ENCODE results near the gene NPR3.

The NPR3 gene, protein sequence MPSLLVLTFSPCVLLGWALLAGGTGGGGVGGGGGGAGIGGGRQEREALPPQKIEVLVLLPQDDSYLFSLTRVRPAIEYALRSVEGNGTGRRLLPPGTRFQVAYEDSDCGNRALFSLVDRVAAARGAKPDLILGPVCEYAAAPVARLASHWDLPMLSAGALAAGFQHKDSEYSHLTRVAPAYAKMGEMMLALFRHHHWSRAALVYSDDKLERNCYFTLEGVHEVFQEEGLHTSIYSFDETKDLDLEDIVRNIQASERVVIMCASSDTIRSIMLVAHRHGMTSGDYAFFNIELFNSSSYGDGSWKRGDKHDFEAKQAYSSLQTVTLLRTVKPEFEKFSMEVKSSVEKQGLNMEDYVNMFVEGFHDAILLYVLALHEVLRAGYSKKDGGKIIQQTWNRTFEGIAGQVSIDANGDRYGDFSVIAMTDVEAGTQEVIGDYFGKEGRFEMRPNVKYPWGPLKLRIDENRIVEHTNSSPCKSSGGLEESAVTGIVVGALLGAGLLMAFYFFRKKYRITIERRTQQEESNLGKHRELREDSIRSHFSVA

DNA sequence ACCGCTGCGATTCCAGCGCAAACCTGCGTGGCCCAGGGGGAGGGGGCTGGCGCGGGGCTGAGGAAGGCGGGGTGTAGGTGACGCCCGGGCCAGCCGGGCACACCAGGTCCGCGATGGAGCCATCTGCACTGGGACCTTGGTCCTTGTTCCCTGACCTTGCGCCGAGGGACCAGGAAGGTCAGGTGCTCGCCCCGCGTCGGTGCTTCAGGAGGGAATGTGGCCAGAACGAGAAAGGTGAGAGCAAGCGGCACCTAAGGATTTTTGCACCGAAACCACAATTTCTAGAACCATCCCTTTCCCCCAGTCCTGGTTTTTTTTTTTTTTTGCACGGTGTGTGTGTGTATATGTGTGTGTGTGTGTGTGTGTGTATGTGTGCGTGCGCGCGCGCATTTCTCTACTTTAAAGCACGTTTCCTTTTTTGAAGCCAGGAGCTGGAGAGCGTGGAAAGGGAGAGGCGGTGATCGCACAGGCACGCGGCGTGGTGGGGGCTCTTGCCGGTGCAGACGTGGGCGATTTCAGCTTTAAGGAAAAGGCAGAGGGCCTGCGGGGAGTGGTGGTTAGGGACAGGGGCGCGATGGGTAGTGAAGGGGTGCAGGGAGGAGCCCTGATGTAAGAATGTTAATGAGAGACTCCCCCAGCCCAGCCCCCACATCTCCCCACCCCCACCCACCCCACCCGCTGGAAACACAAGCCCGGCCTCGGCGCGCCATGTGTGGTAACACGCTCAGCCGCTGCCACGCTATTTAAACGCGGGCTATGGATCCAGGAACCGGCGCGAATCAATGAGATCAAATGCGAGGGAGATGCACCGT is at the start of gene NPR3:
Gene NPR3 (plus strand): TSS at position 772 of the 812 bp plus-strand sequence. CDS start 456 bp downstream, outside the sequence.
- DNase-seq = no peak

DNA sequence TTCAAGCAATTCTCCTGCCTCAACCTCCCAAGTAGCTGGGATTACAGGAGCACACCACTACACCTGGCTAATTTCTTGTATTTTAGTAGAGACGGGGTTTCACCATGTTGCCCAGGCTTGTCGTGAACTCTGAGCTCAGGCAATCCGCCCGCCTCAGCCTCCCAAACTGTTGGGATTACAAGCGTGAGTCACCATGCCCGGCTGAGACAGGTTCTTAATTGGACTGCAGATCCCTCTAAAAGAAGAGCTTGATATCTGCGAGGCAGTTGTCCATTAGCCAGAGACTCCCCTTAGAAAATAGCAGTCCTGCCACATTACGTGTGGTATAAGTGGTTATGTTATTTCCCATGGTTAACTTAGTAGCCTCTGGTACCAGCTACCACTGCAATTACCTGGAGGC is 46.6 kb upstream of the NPR3 start:
- DNase-seq = no peak

DNA sequence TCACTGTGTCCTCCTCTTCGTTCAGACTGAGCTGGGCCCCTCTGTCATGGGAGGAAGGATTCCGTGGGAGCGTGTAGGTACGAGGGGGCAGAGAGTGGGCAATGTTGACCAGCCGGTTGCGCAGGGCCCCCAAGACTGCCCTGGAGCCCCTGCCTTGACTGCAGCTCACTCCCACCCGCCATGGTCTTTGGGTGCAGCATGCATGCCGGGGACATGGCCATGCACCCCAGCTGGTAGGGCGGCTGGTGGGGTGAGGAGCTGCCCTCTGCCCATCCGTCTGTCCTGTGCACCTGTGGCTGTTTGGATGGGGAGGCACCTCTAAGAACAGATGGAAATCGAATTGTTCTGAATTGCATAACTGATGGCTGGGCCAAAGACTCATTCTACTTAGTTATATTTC is 42.6 kb upstream of the NPR3 start:
- DNase-seq = no peak

DNA sequence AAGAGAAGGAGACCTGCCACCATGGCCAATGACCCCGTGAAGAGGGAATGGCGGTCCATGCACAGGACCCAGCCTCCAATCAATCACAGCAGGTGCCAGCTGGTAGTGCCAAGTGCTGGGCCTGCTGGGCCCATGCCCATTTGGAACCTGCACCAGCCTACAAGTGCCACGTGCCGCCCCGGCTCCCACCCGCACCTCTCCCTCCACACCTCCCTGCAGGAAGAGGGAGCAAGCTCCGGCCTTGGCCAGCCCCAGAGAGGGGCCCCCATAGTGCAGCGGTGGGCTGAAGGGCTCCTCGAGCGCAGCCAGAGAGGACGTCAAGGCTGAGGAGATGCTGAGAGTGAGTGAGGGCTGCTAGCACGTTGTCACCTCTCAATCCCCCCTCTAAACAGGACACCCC is 37.8 kb upstream of the NPR3 start:
- no peak for DNase-seq

DNA sequence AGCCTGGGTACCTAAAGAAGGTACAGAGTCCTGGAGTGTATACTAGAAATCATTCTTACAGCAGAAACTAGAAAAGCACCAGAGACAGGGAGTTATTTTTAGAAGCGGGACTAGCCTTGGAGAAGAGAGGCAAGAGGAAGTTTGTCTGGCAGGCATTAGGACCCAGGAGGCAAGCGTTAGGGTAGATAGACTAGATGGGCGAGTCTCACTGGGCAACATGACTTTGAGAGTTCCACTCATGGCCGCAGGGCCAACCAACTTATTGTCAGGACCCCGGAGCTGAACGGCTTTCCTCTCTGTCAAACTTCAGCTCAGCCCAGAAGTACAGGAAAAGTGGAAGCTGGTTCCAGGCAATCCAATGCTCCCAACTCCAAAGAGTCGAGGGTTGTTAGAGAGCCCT is 34.1 kb upstream of the NPR3 start:
- no peak for DNase-seq

DNA sequence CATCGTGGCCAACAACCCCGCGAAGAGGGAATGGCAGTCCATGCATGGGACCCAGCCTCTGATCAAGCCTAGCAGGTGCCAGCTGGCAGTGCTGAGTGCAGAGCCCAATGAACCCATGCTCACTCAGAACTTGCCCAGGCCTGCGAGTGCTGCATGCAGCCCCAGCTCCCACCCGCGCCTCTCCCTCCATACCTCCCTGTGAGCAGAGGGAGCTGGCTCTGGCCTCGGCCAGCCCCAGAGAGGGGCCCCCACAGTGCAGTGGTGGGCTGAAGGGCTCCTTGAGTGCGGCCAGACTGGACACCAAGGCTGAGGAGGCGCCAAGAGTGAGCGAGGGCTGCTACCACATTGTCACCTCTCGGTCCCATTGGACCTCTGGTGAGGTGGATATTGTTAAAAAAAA is 32.6 kb upstream of the NPR3 start:
- no peak for DNase-seq

DNA sequence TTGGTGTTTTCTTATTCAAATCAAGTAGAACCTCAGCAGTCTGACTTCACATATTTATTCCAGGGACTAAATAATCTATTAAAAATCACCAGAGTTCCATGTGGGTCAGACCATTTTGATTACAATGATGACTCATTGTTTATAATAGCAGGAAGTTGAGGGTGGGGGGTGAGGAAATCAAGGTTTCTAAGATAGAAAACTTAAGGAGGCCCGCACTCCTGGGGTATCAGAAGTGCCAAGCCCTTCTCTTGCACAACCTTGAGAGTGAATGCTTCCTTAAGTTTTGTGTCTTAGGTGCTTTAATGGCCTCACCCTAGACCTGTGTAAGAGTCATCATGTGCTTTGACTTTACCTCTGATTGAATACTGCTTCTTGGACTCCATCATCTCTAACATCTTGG is 31.9 kb upstream of the NPR3 start:
- no peak for DNase-seq

DNA sequence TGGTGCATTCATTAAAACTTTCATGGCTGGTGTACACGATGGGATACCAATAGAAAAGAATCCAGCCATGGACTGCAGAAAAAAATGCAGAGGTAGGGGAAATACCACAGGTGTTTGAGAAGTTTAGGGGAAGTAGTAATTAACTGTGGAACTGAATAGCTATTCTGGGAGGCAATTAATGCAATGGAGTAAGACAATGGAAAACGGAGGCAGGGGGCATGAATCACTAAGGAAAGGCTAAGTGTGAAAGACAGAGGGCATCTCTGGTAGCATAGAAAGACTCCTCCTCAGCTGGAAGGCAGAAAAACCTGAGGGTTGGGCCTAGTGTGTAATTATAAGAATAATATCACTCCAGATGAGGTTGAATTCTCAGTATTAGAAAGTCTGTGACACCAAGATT is 30.9 kb upstream of the NPR3 start:
- no peak for DNase-seq

DNA sequence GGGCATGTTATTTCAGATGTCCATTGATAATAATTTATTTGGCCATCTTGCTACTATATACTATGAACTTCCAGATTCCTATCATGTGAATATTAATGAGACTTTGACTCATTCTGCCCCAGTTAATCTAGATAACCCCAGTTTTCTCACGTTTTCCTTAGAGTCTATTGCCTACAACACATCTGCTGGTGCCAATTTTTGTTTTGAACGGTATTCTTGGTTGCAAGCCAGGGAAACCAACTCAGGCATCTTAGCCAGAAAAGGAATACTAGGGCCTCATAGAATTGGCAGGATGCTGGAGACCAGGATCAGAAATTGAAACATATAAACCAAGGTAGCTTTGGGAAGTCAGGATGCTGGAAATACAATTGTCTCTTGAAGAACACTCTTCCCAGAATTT is 28.0 kb upstream of the NPR3 start:
- no peak for DNase-seq

DNA sequence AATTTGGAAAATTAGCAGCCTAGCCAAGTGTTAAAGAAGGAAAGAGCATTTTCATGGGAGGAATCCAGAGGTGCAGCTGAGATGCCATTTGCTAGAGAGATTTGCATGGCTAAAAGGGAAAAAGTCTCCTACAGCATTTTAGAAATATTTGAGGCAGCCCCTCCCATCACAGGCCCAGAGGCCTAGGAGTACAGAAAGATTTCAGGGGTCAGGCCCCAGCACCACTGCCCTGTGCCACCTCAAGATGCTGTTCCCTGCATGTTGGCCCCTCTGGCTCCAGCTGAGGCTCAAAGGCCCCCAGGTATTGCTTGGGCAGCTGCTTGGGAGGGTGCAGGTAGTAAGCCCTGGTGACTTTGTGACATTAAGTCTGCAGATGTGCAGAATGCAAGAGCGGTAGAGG is 26.9 kb upstream of the NPR3 start:
- no peak for DNase-seq

DNA sequence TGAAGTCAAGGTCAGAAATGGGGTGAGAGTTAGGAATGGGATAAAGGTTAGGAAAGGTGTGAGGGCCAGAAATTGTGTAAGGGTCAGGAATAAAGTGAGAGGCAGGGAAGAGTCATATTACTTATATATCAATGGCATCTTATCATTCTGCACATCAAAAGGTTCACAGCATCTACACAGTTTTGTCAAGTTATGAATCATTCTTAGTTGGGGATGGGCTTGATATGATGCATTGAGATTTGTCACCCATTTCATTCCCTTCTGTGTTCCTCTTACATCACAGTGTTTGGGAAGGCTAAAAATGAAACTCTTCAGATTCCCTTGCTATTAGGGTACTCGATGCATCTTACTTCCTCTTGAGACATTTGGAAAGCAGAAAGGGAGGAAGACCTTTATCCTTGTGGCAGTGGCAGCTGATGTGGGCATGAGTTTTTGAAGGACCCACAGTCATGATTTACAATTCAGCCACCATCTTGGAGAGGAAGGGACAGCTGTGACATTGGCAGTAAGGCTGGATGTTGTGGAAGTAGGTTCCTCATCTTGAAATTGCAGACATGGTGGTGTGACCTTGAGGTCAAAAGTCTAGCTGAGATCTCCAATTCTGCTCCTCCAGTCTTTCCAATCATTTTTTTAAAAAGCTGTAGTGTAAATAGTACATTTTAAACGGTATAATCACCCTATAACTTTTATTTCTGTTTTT is 24.2 kb upstream of the NPR3 start:
- no peak for DNase-seq

DNA sequence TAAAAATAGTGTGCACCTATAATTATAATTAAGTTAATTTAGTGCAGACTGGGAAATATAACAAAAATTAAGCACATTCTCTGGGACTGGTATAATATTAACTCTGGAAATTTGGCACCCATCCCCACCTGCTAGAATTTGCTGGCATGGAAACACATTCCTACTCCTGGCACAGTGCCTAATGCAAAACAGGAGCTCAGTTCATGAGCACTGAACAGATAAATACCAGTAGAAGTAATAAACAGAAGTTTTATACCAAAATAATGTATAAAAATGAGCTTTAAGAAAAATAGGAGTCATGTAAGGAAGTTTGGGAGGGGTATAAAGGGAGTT is 23.7 kb upstream of the NPR3 start:
- DNase-seq = no peak

DNA sequence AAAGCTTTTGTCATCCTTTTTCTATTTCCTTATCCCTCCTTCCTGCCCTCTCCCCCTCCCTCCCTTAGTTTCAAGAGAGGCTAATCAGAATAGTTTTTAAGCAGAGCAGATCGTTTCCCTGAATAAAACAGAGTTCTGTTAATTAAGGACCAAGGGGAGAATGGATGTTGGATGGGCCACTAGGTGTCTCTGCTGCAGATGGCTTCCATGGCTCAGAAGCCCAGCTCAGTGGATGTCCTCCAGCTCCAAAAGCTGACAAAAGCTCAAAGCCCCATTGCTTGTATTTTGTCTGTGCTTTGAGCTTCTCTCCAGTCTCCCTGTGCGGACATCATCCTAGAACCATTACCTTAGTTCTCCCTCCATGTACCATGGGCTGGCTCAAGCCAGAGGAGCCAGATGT is 21.0 kb upstream of the NPR3 start:
- no peak for DNase-seq

DNA sequence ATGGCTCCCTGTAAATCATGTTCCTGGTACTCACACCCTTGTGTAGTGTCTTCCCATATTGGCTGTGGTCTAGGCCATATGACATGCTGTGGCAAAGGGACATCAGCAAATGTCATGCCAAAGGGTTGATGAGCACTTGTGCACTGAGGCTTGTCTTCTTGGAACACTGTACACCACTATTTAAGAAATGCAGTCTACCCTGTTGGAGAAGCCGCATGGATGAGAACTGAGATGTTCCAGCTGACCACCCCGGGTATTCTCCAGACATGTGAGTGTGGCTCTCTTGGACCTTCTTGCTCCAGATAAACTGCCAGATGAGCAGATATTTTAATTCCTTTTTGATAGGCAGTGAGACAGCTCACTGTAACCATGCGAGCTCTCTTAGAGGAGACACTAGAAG is 20.5 kb upstream of the NPR3 start:
- no peak for DNase-seq

DNA sequence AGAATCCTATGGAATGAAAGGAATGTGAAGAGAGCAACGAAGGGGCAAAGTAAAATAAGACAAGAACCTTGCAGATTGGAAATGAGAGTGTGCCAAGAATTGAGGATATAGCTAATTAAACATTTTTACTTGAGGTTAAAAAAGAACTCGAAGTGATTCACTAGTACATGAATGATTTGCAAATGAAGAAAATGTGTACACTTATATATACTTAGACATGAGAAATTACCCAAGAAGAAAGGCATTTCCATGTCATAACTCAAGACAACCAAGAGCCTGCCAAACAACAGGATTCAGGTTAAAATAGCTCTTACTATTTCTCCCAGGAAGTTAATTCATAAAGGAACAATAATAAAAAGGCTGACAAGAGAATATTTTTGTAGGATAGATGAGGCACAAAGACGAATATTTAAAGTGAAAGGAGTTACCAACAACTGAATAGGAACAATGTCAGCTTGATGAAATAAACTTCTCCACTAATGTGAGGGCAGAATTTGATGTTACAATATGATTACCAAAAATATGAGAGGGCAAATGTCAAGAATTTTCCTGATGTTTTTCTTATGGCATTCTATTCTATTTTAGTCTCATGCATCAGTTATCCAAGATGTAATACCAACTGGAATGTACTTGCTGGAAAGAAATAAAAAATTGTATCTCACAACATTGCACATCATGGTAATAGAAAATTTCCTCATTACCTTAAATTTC is 18.9 kb upstream of the NPR3 start:
- no peak for DNase-seq

DNA sequence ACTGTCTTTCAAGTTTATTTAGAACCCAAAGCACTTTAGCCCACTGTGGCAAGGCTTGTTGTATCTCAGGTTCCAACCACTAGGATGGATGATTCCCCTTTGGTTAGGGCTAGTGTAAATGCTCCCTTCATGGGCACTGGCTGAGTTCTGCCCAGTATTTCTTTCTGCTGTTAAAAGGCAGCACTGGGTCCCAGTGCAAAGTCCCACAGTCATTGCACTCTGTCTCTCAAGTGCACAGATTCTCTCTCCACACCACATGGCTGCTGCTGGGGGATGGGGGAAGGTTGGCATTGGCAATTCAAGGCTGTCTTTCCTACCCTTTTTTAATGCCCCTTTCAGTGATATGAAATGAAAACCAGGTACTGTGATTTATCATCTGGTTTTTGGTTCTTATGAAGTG is 7.2 kb upstream of the NPR3 start:
- no peak for DNase-seq

DNA sequence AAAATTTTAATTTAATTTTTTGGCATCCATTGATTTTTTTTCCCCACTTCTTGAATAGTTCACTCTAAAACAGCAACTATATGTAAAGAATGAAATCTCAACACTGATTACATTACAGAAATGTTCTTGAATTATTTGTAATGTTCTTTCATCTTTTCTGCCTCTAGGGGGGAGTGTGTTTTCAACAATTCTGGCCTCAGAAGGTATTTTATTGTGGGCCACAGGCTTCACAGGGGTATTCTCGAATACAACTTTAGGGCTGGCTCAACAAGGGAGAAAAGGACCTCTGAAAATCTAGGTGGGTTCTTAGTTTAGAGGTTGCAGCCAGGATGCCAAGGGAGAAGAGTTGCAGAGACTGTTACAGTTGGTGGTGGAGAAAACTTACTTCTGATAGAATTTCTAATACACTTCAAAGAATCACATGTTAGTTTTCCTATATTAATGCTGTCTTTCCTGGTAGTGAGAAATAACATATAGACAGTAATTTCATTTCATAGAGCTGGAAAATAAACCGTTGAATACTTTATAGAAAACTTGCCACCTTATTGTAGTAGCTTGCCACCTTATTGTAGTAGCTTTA is 3.6 kb upstream of the NPR3 start:
- no peak for DNase-seq

DNA sequence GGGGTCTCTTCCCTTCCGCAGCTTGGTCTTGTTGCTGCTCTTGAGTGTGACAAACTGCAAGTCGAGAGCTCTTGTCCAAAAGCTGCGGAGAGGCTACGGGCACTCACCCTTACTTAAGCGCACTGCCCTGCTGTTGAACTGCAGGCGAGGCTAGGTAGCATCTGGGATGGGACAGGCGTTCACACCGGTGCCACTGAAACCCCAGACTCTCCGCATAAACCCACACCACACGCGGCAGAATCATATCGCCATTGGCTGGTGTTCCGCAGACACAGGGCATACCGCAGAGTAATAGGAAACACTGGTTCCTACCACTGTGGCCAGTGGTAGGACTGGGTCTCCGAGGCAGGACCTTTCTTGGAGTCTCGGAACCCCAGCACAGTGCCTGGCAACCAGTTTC is 2.2 kb upstream of the NPR3 start:
- no peak for DNase-seq

DNA sequence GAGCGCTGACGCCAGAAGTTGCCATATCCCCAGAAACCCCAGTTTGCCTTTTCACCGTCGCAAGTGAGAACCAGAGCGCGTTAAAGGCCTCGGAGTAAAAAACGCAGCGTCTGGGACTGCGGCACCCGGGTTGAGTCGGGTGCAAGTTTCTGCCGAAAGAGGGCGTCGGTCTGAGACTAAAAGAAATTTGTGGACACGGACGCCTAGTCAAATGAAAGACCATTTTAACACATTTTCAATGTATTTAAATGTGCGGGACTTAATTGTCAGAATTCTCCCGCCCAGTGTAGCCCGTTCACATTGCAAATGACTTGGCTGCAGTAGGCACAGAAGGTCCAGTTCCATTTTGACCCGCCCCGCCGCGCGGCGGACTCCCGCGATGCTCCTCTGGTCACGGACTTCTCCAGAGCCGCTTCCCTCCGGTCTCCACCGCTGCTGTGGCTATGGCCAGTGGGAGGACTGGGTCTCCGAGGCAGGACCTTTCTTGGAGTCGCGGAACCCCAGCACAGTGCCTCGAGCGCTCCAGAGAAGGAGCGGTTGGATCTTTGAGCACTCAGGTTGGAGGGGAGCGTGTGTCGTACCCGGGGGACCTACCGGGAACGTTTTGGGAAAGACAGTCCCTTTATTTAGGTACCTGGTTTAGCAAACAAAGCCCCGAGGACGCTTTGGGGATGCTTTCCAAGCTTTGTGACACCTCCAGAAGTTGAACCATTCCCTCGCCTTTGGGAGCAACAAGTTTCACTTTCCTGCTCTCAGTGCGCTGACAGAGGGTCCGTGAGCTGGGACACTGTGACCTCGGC is 1.2 kb upstream of the NPR3 start:
- DNase-seq = no peak

DNA sequence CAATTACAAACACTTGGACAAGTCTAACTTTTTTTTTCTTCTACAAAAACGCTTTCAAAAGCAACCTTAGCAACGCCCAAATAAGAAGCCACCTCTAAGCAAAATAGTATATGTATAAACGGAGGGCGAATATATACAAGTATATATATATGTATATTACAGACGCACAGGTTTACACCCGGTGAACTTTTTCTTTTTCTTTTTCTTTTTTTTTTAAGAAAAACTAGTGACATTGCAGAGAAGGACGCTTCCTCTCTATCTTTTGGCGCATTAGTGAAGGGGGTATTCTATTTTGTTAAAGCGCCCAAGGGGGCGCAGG is 200 bp downstream of the NPR3 start:
- no peak for DNase-seq

DNA sequence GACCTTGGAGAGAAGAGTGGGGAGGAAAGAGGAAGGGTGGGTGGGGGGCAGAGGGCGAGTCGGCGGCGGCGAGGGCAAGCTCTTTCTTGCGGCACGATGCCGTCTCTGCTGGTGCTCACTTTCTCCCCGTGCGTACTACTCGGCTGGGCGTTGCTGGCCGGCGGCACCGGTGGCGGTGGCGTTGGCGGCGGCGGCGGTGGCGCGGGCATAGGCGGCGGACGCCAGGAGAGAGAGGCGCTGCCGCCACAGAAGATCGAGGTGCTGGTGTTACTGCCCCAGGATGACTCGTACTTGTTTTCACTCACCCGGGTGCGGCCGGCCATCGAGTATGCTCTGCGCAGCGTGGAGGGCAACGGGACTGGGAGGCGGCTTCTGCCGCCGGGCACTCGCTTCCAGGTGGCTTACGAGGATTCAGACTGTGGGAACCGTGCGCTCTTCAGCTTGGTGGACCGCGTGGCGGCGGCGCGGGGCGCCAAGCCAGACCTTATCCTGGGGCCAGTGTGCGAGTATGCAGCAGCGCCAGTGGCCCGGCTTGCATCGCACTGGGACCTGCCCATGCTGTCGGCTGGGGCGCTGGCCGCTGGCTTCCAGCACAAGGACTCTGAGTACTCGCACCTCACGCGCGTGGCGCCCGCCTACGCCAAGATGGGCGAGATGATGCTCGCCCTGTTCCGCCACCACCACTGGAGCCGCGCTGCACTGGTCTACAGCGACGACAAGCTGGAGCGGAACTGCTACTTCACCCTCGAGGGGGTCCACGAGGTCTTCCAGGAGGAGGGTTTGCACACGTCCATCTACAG is 760 bp downstream of the NPR3 start:
- DNase-seq = no peak

Measured in activated CD4-positive, alpha-beta T cell treated with anti-CD3 and anti-CD28 coated beads for 1 hour (primary cell).